ENCODE results near the gene MFAP4. TPM values are rescaled to one million over a fixed set of nuclear protein-coding genes. Genes with fewer than 3 reads are reported as not detected.
A peak's percentile ranks its signal among the peaks of the same experiment; 100 is the strongest.

MFAP4 gene
- total RNA-seq, 1 donor from 2014 or later, result 307 TPM

DNA sequence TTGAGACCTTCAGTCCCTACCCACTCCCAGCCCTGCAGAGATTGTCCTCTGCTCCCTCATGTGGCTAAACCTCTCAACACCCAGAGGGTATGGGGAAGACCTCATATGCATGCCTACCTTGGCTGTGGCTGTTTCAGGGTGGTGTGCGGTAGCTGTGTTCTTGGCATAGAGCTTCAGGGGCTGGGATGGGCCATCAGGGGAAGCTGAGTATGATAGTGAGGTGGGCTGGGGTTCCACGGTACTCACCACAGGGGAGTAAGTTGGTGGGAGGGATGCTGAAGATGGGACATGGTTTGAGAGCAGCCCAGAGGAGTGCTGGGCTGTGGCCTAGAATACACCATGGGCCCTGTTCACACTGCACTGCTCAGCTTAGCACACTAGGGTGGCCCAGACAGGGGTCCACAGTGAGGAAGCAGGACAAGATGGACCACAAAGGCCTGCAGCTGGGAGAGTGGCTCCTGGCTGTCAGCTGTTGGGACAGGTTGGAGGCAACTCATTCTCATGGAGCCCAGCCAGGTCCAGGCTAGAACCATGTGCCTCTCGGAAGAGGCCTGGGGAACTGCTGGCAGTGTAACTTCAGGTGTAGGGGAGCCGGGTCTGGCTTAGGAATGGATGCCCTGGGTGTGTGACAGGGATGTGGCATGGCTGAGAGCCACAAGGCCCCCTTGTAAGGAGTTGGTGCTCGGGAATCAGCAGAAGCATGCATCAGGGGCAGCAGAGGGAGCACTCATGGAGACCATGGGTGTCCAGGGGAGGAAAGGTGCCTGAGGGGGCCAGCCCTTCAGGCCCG is 3.1 kb downstream of the MFAP4 start:
- TF ChIP-seq, protein P1, sequence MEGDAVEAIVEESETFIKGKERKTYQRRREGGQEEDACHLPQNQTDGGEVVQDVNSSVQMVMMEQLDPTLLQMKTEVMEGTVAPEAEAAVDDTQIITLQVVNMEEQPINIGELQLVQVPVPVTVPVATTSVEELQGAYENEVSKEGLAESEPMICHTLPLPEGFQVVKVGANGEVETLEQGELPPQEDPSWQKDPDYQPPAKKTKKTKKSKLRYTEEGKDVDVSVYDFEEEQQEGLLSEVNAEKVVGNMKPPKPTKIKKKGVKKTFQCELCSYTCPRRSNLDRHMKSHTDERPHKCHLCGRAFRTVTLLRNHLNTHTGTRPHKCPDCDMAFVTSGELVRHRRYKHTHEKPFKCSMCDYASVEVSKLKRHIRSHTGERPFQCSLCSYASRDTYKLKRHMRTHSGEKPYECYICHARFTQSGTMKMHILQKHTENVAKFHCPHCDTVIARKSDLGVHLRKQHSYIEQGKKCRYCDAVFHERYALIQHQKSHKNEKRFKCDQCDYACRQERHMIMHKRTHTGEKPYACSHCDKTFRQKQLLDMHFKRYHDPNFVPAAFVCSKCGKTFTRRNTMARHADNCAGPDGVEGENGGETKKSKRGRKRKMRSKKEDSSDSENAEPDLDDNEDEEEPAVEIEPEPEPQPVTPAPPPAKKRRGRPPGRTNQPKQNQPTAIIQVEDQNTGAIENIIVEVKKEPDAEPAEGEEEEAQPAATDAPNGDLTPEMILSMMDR (IDR thresholded peaks at IDR 0.05), result no peak
- Mint-ChIP-seq H3K4me1 (ENCODE audit: low read depth) (peaks cover 87% of the 10 kb centered on the region), H3K36me3 (ENCODE audit: low read depth) (peaks cover 31% of the 10 kb centered on the region), H3K4me3 (ENCODE audit: unreplicated experiment) (no peak overlapping the region), H3K9me3 (ENCODE audit: low read depth) (no peaks in the 10 kb centered on the region), H3K27ac (ENCODE audit: unreplicated experiment) (peak overlapping the region; percentile 99), H3K27me3 (ENCODE audit: low read depth) (no peaks in the 10 kb centered on the region)
- DNase-seq (ENCODE audit: low spot score), result peak; percentile 71

DNA sequence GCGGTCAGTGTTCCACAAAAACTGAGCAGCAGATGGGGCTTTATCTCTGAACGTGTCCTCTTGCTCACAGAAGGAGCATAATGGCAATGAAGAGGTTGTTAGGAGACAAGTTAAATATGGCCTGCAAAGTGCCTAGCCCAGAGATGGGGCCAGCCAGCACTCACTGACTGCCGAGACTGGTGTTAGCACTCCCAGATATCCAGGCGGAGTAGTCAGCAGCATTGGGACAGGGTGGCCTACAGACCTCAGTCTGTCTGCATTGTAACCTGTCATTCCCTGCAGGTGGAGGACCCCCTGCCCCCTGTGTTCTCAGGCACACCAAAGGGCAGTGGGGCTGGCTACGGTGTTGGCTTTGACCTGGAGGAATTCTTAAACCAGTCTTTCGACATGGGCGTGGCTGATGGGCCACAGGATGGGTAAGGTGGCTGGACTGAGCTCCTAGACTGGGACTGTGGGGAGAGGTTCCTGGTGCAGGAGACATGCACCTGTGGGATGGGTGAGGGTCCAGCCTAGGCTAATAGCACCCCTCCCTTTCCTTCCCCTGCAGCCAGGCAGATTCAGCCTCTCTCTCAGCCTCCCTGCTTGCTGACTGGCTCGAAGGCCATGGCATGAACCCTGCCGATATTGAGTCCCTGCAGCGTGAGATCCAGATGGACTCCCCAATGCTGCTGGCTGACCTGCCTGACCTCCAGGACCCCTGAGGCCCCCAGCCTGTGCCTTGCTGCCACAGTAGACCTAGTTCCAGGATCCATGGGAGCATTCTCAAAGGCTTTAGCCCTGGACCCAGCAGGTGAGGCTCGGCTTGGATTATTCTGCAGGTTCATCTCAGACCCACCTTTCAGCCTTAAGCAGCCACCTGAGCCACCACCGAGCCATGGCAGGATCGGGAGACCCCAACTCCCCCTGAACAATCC is 4.2 kb downstream of the MFAP4 start:
- no peaks in the 10 kb centered on the region for H3K9me3 Mint-ChIP-seq (ENCODE audit: low read depth)
- H3K4me1 Mint-ChIP-seq (ENCODE audit: low read depth), result peaks cover 77% of the 10 kb centered on the region
- H3K36me3 Mint-ChIP-seq (ENCODE audit: low read depth), result peaks cover 31% of the 10 kb centered on the region

DNA sequence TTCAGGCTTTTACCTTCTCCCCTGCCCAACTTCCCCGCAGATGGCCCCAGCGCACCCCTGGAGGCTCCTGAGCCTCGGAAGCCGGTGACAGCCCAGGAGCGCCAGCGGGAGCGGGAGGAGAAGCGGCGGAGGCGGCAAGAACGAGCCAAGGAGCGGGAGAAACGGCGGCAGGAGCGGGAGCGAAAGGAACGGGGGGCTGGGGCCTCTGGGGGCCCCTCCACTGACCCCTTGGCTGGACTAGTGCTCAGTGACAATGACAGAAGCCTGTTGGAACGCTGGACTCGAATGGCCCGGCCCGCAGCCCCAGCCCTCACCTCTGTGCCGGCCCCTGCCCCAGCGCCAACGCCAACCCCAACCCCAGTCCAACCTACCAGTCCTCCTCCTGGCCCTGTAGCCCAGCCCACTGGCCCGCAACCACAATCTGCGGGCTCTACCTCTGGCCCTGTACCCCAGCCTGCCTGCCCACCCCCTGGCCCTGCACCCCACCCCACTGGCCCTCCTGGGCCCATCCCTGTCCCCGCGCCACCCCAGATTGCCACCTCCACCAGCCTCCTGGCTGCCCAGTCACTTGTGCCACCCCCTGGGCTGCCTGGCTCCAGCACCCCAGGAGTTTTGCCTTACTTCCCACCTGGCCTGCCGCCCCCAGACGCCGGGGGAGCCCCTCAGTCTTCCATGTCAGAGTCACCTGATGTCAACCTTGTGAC is 5.1 kb downstream of the MFAP4 start:
- H3K27me3 Mint-ChIP-seq (ENCODE audit: low read depth), result no peaks in the 10 kb centered on the region
- TF ChIP-seq, protein P1 (IDR thresholded peaks at IDR 0.05), result no peak
- H3K9me3 Mint-ChIP-seq (ENCODE audit: low read depth), result no peaks in the 10 kb centered on the region
- H3K4me1 Mint-ChIP-seq (ENCODE audit: low read depth), result peaks cover 74% of the 10 kb centered on the region
- H3K27ac Mint-ChIP-seq (ENCODE audit: unreplicated experiment), result peak overlapping the region; percentile 49
- peak; percentile 86 for DNase-seq (ENCODE audit: low spot score)
- no peak overlapping the region for H3K4me3 Mint-ChIP-seq (ENCODE audit: unreplicated experiment)
- H3K36me3 Mint-ChIP-seq (ENCODE audit: low read depth), result peaks cover 31% of the 10 kb centered on the region

More for the DNA sequence above, 4.2 kb downstream of the MFAP4 start:
- peak overlapping the region; percentile 49 for H3K27ac Mint-ChIP-seq (ENCODE audit: unreplicated experiment)
- H3K27me3 Mint-ChIP-seq (ENCODE audit: low read depth), result no peaks in the 10 kb centered on the region
- no peak overlapping the region for H3K4me3 Mint-ChIP-seq (ENCODE audit: unreplicated experiment)
- TF ChIP-seq, protein P1 (IDR thresholded peaks at IDR 0.05), result no peak
- DNase-seq (ENCODE audit: low spot score), result peak; percentile 51

DNA sequence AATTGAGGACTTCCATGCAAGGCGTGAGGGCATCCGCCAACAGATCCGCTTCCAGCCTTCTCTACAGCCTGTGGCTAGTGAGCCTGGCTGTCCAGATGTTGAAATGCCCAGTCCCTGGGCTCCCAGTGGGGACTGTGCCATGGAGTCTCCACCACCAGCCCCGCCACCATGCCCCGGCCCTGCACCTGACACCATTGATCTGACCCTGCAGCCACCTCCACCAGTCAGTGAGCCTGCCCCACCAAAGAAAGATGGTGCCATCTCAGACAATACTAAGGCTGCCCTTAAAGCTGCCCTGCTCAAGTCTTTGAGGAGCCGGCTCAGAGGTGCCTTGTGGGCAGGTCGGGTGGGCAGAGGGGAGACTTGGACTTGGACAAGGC is 5.6 kb downstream of the MFAP4 start:
- DNase-seq (ENCODE audit: low spot score), result peak; percentile 76
- Mint-ChIP-seq H3K4me3 (ENCODE audit: unreplicated experiment) (no peak overlapping the region), H3K36me3 (ENCODE audit: low read depth) (peaks cover 31% of the 10 kb centered on the region), H3K4me1 (ENCODE audit: low read depth) (peaks cover 73% of the 10 kb centered on the region), H3K9me3 (ENCODE audit: low read depth) (no peaks in the 10 kb centered on the region), H3K27me3 (ENCODE audit: low read depth) (no peaks in the 10 kb centered on the region), H3K27ac (ENCODE audit: unreplicated experiment) (no peak overlapping the region)
- TF ChIP-seq, protein P1 (IDR thresholded peaks at IDR 0.05), result no peak
